Occipital lobe (tissue), 2 donors: ENCODE data around the gene TRABD2B. TPM values are rescaled to one million over a fixed set of nuclear protein-coding genes. Genes with fewer than 3 reads are reported as not detected.
A peak's percentile ranks its signal among the peaks of the same experiment; 100 is the strongest.

Experiments
- DNase-seq: peaks from one replicate; lab custom pipeline; 2025; lab: John Stamatoyannopoulos, UW
- total RNA-seq: library from RNA; depleted of rRNA; stranded (reverse); fragments of >200 nt; gene quantifications from one replicate; pipeline ENCODE4 v1.2.3, GENCODE V29; 2014

Gene TRABD2B
- total RNA-seq, 1 donor from 2014 or later: under 0.01 TPM

GRCh38 chr1:47727051-47727696 is 270.0 kb downstream of the TRABD2B start:
- DNase-seq: no peak

- DNase-seq: peak; percentile 60
Observed at GRCh38 chr1:47725992-47726855, 271.0 kb downstream of the TRABD2B start.

- no peak for DNase-seq
Observed at GRCh38 chr1:47725511-47725991, 271.6 kb downstream of the TRABD2B start.

GRCh38 chr1:47725000-47725473 is 272.1 kb downstream of the TRABD2B start:
- DNase-seq: no peak

GRCh38 chr1:47724432-47724999 is 272.7 kb downstream of the TRABD2B start:
- DNase-seq: no peak

GRCh38 chr1:47722909-47723580 is 274.1 kb downstream of the TRABD2B start:
- no peak for DNase-seq

- DNase-seq: no peak
Observed at GRCh38 chr1:47722101-47722500, 275.1 kb downstream of the TRABD2B start.

- DNase-seq: no peak
Observed at GRCh38 chr1:47720111-47720510, 277.1 kb downstream of the TRABD2B start.

GRCh38 chr1:47717341-47717740 is 279.8 kb downstream of the TRABD2B start:
- no peak for DNase-seq

GRCh38 chr1:47713975-47714767 is 283.0 kb downstream of the TRABD2B start:
- DNase-seq: no peak

- DNase-seq: no peak
Observed at GRCh38 chr1:47713333-47713953, 283.7 kb downstream of the TRABD2B start.

- no peak for DNase-seq
Observed at GRCh38 chr1:47712596-47713299, 284.4 kb downstream of the TRABD2B start.

GRCh38 chr1:47711848-47712492 is 285.2 kb downstream of the TRABD2B start:
- no peak for DNase-seq

- DNase-seq: no peak
Observed at GRCh38 chr1:47711184-47711847, 285.9 kb downstream of the TRABD2B start.
